Transverse colon (tissue), 4 donors: Measurements from ENCODE around the gene PRKCD. TPM values are rescaled to one million over a fixed set of nuclear protein-coding genes. Genes with fewer than 3 reads are reported as not detected.

Experiments
- DNase-seq: peaks from one replicate; pipeline ENCODE4 v3.0.0-alpha.2; 2019
- H3K27ac ChIP-seq, 4 donors: fragments of 200-600 bp; sonication (generic); 2 replicates each; pipeline ENCODE4 v1.5.1; 2016 to 2018; ENCODE audit warnings: inconsistent platforms in 4 of 4
- H3K27me3 ChIP-seq: fragments of 200-600 bp; sonication (generic); 2 replicates; pipeline ENCODE4 v1.5.1; 2017; ENCODE audit warnings: inconsistent platforms
- H3K36me3 ChIP-seq, 4 donors: fragments of 200-600 bp; sonication (generic); 2 replicates each; pipeline ENCODE4 v1.5.1; 2017 to 2019; ENCODE audit warnings: inconsistent platforms in 4 of 4
- H3K4me1 ChIP-seq, 4 donors: fragments of 200-600 bp; sonication (generic); 2 replicates each; pipeline ENCODE4 v1.5.1; 2017 to 2020; ENCODE audit warnings: inconsistent platforms in 4 of 4
- H3K4me3 ChIP-seq, 4 donors: fragments of 200-600 bp; sonication (generic); 1 replicate in 1 of 4; 2 replicates in 3 of 4; pipeline versions ENCODE4 v1.5.1 to v1.6.1; 2017 to 2019; ENCODE audit warnings: inconsistent platforms in 4 of 4
- H3K9me3 ChIP-seq, 2 donors: fragments of 200-600 bp; sonication (generic); 2 replicates each; pipeline ENCODE4 v1.5.1; 2017 to 2019; ENCODE audit warnings: inconsistent platforms in 2 of 2
- CTCF ChIP-seq, 5 experiments: fragments of 200-600 bp in 3 of 5; fragments of 450-650 bp in 2 of 5; sonication (generic) in 3 of 5; IDR thresholded peaks; 1 replicate in 2 of 5; 2 replicates in 3 of 5; pipeline ENCODE4 v1.5.1; 2016 to 2017; ENCODE audit warnings: antibody characterized with exemption in 5 of 5, inconsistent platforms in 3 of 5, mild to moderate bottlenecking in 2 of 5, moderate library complexity in 1 of 5
- EP300 ChIP-seq: sonication (generic); formaldehyde crosslinking; IDR thresholded peaks from one replicate; pipeline ENCODE4 v1.6.1; 2017; ENCODE audit warnings: antibody characterized with exemption, low read depth
- POLR2A ChIP-seq: fragments of 450-650 bp; IDR thresholded peaks from one replicate; pipeline ENCODE4 v1.6.1; 2016; ENCODE audit warnings: antibody characterized with exemption, mild to moderate bottlenecking, moderate library complexity
- POLR2AphosphoS5 ChIP-seq, 3 donors: sonication (generic); formaldehyde crosslinking; IDR thresholded peaks; one replicate each; pipeline ENCODE4 v1.6.1; 2016; ENCODE audit warnings: antibody characterized with exemption in 3 of 3
- WGBS, 2 donors: methylation state at CpG; one replicate each; pipeline ENCODE4 v1.1.5; 2018; ENCODE audit warnings: low coverage in 1 of 2; 5-methylcytosine and 5-hydroxymethylcytosine counted together
- in situ Hi-C, 4 donors: fragments of 200-750 bp; cut with MboI; loops; one replicate each; pipeline versions ENCODE4 v1.15.0 to v1.15.1; 2017; ENCODE audit warnings: low sequenced_read_pairs in 3 of 4, low pct_ligation_motif_present in 1 of 4, low pct_unique_long_range_greater_than_20kb in 1 of 4
- intact Hi-C: fragments of 100-400 bp; cut with DNase I; formaldehyde crosslinking; loops from one replicate; pipeline ENCODE4 v1.15.1; 2023; ENCODE audit warnings: low total_unique reads
- total RNA-seq, 4 donors: library from RNA; depleted of rRNA; stranded (reverse); fragments of >200 nt; gene quantifications; one replicate each; pipeline ENCODE4 v1.1.0, GENCODE V29; 2016

The PRKCD gene
- total RNA-seq, 4 donors from 2014 or later = 43.8 to 78.9 (median 55.9) TPM

- Histone ChIP-seq H3K27ac (peak overlapping the region in 3 of 4 donors; percentile 18 to 65 (median 28)), H3K4me1 (peaks cover 0 to 19% (median 7%) of the 10 kb centered on the region in 4 donors), H3K4me3 (no peak overlapping the region), H3K36me3 (peaks cover 0 to 29% (median 10%) of the 10 kb centered on the region in 4 donors), H3K27me3 (no peaks in the 10 kb centered on the region), H3K9me3 (no peaks in the 10 kb centered on the region)
- 69 to 82% methylated on average over 5 to 16 of the region's 16 CpGs for WGBS, 2 donors
- in situ Hi-C loops (loop anchor here in 2 of 4 donors (5.0 to 10.0 kb wide), 2 partner anchors 75 to 77 kb away; no protein-coding TSS in a partner anchor), intact Hi-C loops (no loop called here)
- no peak for DNase-seq
- TF ChIP-seq EP300 (no peak), POLR2AphosphoS5 (IDR thresholded peaks at IDR 0.05) (no peak), POLR2A (no peak), CTCF (IDR thresholded peaks at IDR 0.05) (no peak)
These were observed 30.9 kb downstream of the PRKCD start for GRCh38 chr3:53191836-53192480.

- Histone ChIP-seq H3K4me3 (no peak overlapping the region), H3K27me3 (no peaks in the 10 kb centered on the region), H3K4me1 (peaks cover 0 to 19% (median 7%) of the 10 kb centered on the region in 4 donors), H3K27ac (peak overlapping the region in 1 of 4 donors; percentile 53), H3K36me3 (peaks cover 0 to 29% (median 10%) of the 10 kb centered on the region in 4 donors), H3K9me3 (no peaks in the 10 kb centered on the region)
- in situ Hi-C loops = loop anchor here in 2 of 4 donors (5.0 to 10.0 kb wide), 2 partner anchors 75 to 78 kb away; no protein-coding TSS in a partner anchor
- TF ChIP-seq POLR2A (no peak), EP300 (no peak), CTCF (IDR thresholded peaks at IDR 0.05) (no peak), POLR2AphosphoS5 (IDR thresholded peaks at IDR 0.05) (no peak)
- intact Hi-C loops = no loop called here
- 16 to 49% methylated on average over 2 to 3 of the region's 3 CpGs for WGBS, 2 donors
- peak; percentile 72 for DNase-seq
These were observed 31.6 kb downstream of the PRKCD start for GRCh38 chr3:53192608-53193007.

GRCh38 chr3:53193466-53194209 is 32.6 kb downstream of the PRKCD start:
- WGBS, 2 donors = 68 to 76% methylated on average over 3 to 11 of the region's 11 CpGs
- intact Hi-C loops = loop anchor here (2.0 kb wide), 1 partner anchor 79 kb away; no protein-coding TSS in a partner anchor
- in situ Hi-C loops = loop anchor here in 2 of 4 donors (5.0 to 10.0 kb wide), 2 partner anchors 76 to 79 kb away; no protein-coding TSS in a partner anchor
- no peak for TF ChIP-seq POLR2AphosphoS5 (IDR thresholded peaks at IDR 0.05)
- no peak for TF ChIP-seq CTCF (IDR thresholded peaks at IDR 0.05)
- TF ChIP-seq POLR2A = no peak
- TF ChIP-seq EP300 = no peak
- H3K4me1 ChIP-seq = peaks cover 0 to 19% (median 7%) of the 10 kb centered on the region in 4 donors
- DNase-seq = no peak
- no peaks in the 10 kb centered on the region for H3K27me3 ChIP-seq
- no peaks in the 10 kb centered on the region for H3K9me3 ChIP-seq
- H3K4me3 ChIP-seq = no peak overlapping the region
- peak overlapping the region in 1 of 4 donors; percentile 53 for H3K27ac ChIP-seq
- peaks cover 0 to 28% (median 10%) of the 10 kb centered on the region in 4 donors for H3K36me3 ChIP-seq
